Activated B cell treated with CpG ODN at 0.5 μM for 24 hours (primary cell): Measurements from ENCODE around the gene HPSE. TPM values are rescaled to one million over a fixed set of nuclear protein-coding genes. Genes with fewer than 3 reads are reported as not detected.

Experiments used
- ATAC-seq: fragments of 200-7000 bp; cut with Tn5 transposase; one replicate; pipeline ENCODE4 v1.10.0; 2021; ENCODE audit warnings: low read depth, mild to moderate bottlenecking, moderate library complexity
- CTCF ChIA-PET: fragments of 350-600 bp; sonication (Branson Sonifier 250); formaldehyde crosslinking; loops from one replicate; lab custom pipeline; 2021; ENCODE audit warnings: antibody characterized with exemption; lab: Charles Lee
- POLR2A ChIA-PET: fragments of 350-600 bp; sonication (Branson Sonifier 250); formaldehyde crosslinking; loops from one replicate; lab custom pipeline; 2021; ENCODE audit warnings: antibody characterized with exemption; lab: Charles Lee
- DNase-seq: peaks from one replicate; pipeline ENCODE4 v3.0.0; 2022
- H3K27ac Mint-ChIP-seq: one replicate; pipeline ENCODE4 v1.8.0; 2020; ENCODE audit warnings: mixed read lengths
- H3K27me3 Mint-ChIP-seq: one replicate; pipeline ENCODE4 v1.8.0; 2021; ENCODE audit warnings: mixed read lengths
- H3K36me3 Mint-ChIP-seq: one replicate; pipeline ENCODE4 v1.8.0; 2021; ENCODE audit warnings: low read depth, mixed read lengths
- H3K4me1 Mint-ChIP-seq: one replicate; pipeline ENCODE4 v1.8.0; 2021; ENCODE audit warnings: mixed read lengths
- H3K4me3 Mint-ChIP-seq: one replicate; pipeline ENCODE4 v1.8.0; 2020; ENCODE audit warnings: mild to moderate bottlenecking, mixed read lengths
- H3K9me3 Mint-ChIP-seq: one replicate; pipeline ENCODE4 v1.8.0; 2020; ENCODE audit warnings: mixed read lengths
- CTCF ChIP-seq: fragments of 200-600 bp; IDR thresholded peaks from one replicate; pipeline ENCODE4 v1.8.0; 2022; ENCODE audit warnings: antibody characterized with exemption, mild to moderate bottlenecking
- intact Hi-C: fragments of 100-400 bp; cut with micrococcal nuclease; formaldehyde crosslinking; loops from one replicate; pipeline ENCODE4 v1.15.1; 2024
- total RNA-seq: library from RNA; stranded (reverse); gene quantifications from 2 replicates; pipeline ENCODE4 v1.2.3, GENCODE V29; 2022

Gene HPSE
- total RNA-seq, 1 donor from 2014 or later = 1.5 TPM

GRCh38 chr4:83267830-83268475, 66.7 kb downstream of the HPSE start:
- no peak for TF ChIP-seq CTCF
- H3K27ac Mint-ChIP-seq = no peak overlapping the region
- no peak for ATAC-seq
- DNase-seq = no peak
- intact Hi-C loops = no loop called here
- H3K36me3 Mint-ChIP-seq = peaks cover 60% of the 10 kb centered on the region
- H3K9me3 Mint-ChIP-seq = no peaks in the 10 kb centered on the region
- no peaks in the 10 kb centered on the region for H3K27me3 Mint-ChIP-seq
- peaks cover 30% of the 10 kb centered on the region for H3K4me1 Mint-ChIP-seq
- ChIA-PET CTCF (interaction anchor here (2.0 to 5.6 kb wide), 2 partner anchors 13 to 193 kb away, joined by 9 to 51 read pairs; no protein-coding TSS in a partner anchor), POLR2A (interaction anchor here (1.4 to 2.1 kb wide), 2 partner anchors 14 to 16 kb away, joined by 7 to 8 read pairs; partner anchors contain the start of gene COQ2)
- H3K4me3 Mint-ChIP-seq = no peak overlapping the region

- Mint-ChIP-seq H3K4me1 (peaks cover 23% of the 10 kb centered on the region), H3K9me3 (no peaks in the 10 kb centered on the region), H3K27ac (no peak overlapping the region), H3K27me3 (no peaks in the 10 kb centered on the region), H3K4me3 (no peak overlapping the region), H3K36me3 (peaks cover 64% of the 10 kb centered on the region)
- DNase-seq (no peak), ATAC-seq (no peak)
- CTCF ChIA-PET = interaction anchor here (0.8 to 5.6 kb wide), 7 partner anchors 11 to 193 kb away, joined by 3 to 51 read pairs (median 3); partner anchors contain the start of gene COQ2
- POLR2A ChIA-PET = interaction anchor here (0.8 to 2.1 kb wide), 6 partner anchors 11 to 87 kb away, joined by 3 to 8 read pairs (median 4); partner anchors contain the start of gene COQ2
- no peak for TF ChIP-seq CTCF
- intact Hi-C loops = no loop called here
Measured at GRCh38 chr4:83267121-83267829, 67.4 kb downstream of the HPSE start.

GRCh38 chr4:83266689-83267088, 68.0 kb downstream of the HPSE start:
- no peak for TF ChIP-seq CTCF
- Mint-ChIP-seq H3K36me3 (peaks cover 67% of the 10 kb centered on the region), H3K9me3 (no peaks in the 10 kb centered on the region), H3K4me1 (peaks cover 21% of the 10 kb centered on the region), H3K27me3 (no peaks in the 10 kb centered on the region), H3K4me3 (no peak overlapping the region), H3K27ac (no peak overlapping the region)
- DNase-seq (no peak), ATAC-seq (peak; percentile 78)
- POLR2A ChIA-PET = interaction anchor here (0.8 to 2.1 kb wide), 6 partner anchors 10 to 188 kb away, joined by 3 to 8 read pairs (median 4); partner anchors contain the start of genes COQ2 and HELQ
- CTCF ChIA-PET = interaction anchor here (0.8 to 5.6 kb wide), 7 partner anchors 10 to 192 kb away, joined by 3 to 51 read pairs (median 3); partner anchors contain the start of gene COQ2
- intact Hi-C loops = loop anchor here (1.0 kb wide), 1 partner anchor 10 kb away; no protein-coding TSS in a partner anchor

- no peak for DNase-seq
- intact Hi-C loops = loop anchor here (5.0 kb wide), 1 partner anchor 801 kb away; no protein-coding TSS in a partner anchor
- Mint-ChIP-seq H3K4me1 (peaks cover 41% of the 10 kb centered on the region), H3K4me3 (no peak overlapping the region), H3K27me3 (no peaks in the 10 kb centered on the region), H3K36me3 (peaks cover 48% of the 10 kb centered on the region), H3K27ac (peak overlapping the region; percentile 13), H3K9me3 (no peaks in the 10 kb centered on the region)
- ATAC-seq = no peak
- POLR2A ChIA-PET = interaction anchor here (0.5 to 0.6 kb wide), 2 partner anchors 251 to 374 kb away, joined by 4 to 5 read pairs; no protein-coding TSS in a partner anchor
- TF ChIP-seq CTCF = no peak
- CTCF ChIA-PET = interaction anchor here (4.7 kb wide), 1 partner anchor 188 kb away, joined by 76 read pairs; no protein-coding TSS in a partner anchor
Measured at GRCh38 chr4:83263106-83263505, 71.5 kb downstream of the HPSE start.
